ACC112 (cell line): ENCODE measurements around the gene SRRT.

ENCODE experiments used
- H2AFZ ChIP-seq: fragments of 200-600 bp; sonication (generic); one replicate; pipeline ENCODE4 v1.6.0; 2017; ENCODE audit warnings: antibody characterized with exemption, low read length; ENCODE audit not compliant: unreplicated experiment
- H3K27ac ChIP-seq: fragments of 200-600 bp; sonication (generic); 2 replicates; pipeline ENCODE4 v1.5.1; 2014; ENCODE audit warnings: low read depth, mild to moderate bottlenecking, antibody characterized with exemption, low read length, moderate library complexity
- H3K27me3 ChIP-seq: fragments of 200-600 bp; sonication (generic); 2 replicates; pipeline ENCODE4 v1.6.1; 2014; ENCODE audit warnings: mild to moderate bottlenecking, antibody characterized with exemption, low read length, moderate library complexity, mixed read lengths; ENCODE audit not compliant: insufficient read depth
- H3K36me3 ChIP-seq: fragments of 200-600 bp; sonication (generic); 2 replicates; pipeline ENCODE4 v1.6.1; 2016; ENCODE audit warnings: mild to moderate bottlenecking, antibody characterized with exemption, low read length, moderate library complexity, mixed read lengths; ENCODE audit not compliant: insufficient read depth
- H3K4me1 ChIP-seq: fragments of 200-600 bp; sonication (generic); one replicate; pipeline ENCODE4 v1.6.1; 2016; ENCODE audit warnings: low read length, mixed read lengths; ENCODE audit not compliant: insufficient read depth, unreplicated experiment, control insufficient read depth
- H3K4me3 ChIP-seq: fragments of 200-600 bp; sonication (generic); 2 replicates; pipeline ENCODE4 v1.5.1; 2014; ENCODE audit warnings: mild to moderate bottlenecking, low read depth, low read length
- H3K79me2 ChIP-seq: fragments of 200-600 bp; sonication (generic); one replicate; pipeline ENCODE4 v1.6.0; 2016; ENCODE audit warnings: low read length; ENCODE audit not compliant: control insufficient read depth, unreplicated experiment, insufficient read depth

SRRT gene

GRCh38 chr7:100882201-100882600 is 7.3 kb downstream of the SRRT start:
- Histone ChIP-seq H3K4me1 (peaks cover 11% of the 10 kb centered on the region), H2AFZ (no peak overlapping the region), H3K27ac (no peak overlapping the region), H3K79me2 (peaks cover 63% of the 10 kb centered on the region), H3K27me3 (no peaks in the 10 kb centered on the region), H3K36me3 (peaks cover 64% of the 10 kb centered on the region), H3K4me3 (no peak overlapping the region)

- peaks cover 10% of the 10 kb centered on the region for H3K4me1 ChIP-seq
- peaks cover 57% of the 10 kb centered on the region for H3K79me2 ChIP-seq
- no peak overlapping the region for H3K4me3 ChIP-seq
- peaks cover 59% of the 10 kb centered on the region for H3K36me3 ChIP-seq
- no peaks in the 10 kb centered on the region for H3K27me3 ChIP-seq
- H2AFZ ChIP-seq, result no peak overlapping the region
- no peak overlapping the region for H3K27ac ChIP-seq
Measured at GRCh38 chr7:100882785-100883526, 8.1 kb downstream of the SRRT start.

- H3K4me3 ChIP-seq, result no peak overlapping the region
- no peak overlapping the region for H3K27ac ChIP-seq
- H3K79me2 ChIP-seq, result peaks cover 51% of the 10 kb centered on the region
- peaks cover 48% of the 10 kb centered on the region; the same call in 1 of the 2 replicates for H3K36me3 ChIP-seq
- H3K27me3 ChIP-seq, result no peaks in the 10 kb centered on the region
- peaks cover 12% of the 10 kb centered on the region for H3K4me1 ChIP-seq
- H2AFZ ChIP-seq, result no peak overlapping the region
Measured at GRCh38 chr7:100884736-100885439, 10.0 kb downstream of the SRRT start.

- no peak overlapping the region for H2AFZ ChIP-seq
- H3K36me3 ChIP-seq, result peaks cover 46% of the 10 kb centered on the region; the same call in 1 of the 2 replicates
- peaks cover 45% of the 10 kb centered on the region for H3K79me2 ChIP-seq
Measured at GRCh38 chr7:100885440-100886141, 10.7 kb downstream of the SRRT start.

DNA sequence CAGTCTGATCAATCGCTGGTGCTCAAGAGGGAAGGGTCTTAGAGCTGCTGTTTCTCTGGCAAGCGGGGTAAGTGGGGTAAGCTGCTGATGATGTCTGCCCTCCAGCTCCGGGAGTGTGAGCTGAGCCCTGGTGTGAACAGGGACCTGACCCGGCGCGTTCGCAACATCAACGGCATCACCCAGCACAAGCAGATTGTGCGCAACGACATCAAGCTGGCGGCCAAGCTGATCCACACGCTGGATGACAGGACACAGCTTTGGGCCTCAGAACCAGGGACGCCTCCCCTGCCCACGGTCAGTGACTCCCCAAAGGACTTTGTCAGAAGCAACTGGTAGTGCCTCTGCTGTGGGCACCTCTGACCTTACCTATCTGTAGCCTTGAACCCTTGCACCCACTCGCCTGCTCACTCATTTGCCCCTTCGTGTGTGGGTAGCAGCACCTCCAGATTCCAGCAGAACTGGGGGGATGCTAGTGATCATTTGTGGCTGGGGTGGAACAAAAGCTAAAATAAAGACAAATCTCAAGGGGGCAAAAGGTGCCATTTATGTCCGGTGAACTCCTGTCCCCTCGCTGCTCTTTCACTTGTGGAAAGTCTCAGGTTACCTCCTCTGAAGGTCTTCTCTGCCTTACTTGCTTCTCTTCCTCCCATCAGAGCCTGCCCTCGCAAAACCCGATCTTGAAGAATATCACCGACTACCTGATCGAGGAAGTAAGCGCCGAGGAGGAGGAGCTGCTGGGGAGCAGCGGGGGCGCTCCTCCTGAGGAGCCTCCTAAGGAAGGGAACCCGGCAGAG is 11.4 kb downstream of the SRRT start:
- H3K4me3 ChIP-seq, result no peak overlapping the region

More at GRCh38 chr7:100885440-100886141, 10.7 kb downstream of the SRRT start:
- Histone ChIP-seq H3K27me3 (no peaks in the 10 kb centered on the region), H3K4me1 (peaks cover 12% of the 10 kb centered on the region), H3K27ac (no peak overlapping the region), H3K4me3 (no peak overlapping the region)

GRCh38 chr7:100886936-100887515 is 12.1 kb downstream of the SRRT start:
- peaks cover 22% of the 10 kb centered on the region for H3K4me1 ChIP-seq
- no peaks in the 10 kb centered on the region for H3K27me3 ChIP-seq
- H3K79me2 ChIP-seq, result peaks cover 32% of the 10 kb centered on the region
- H3K4me3 ChIP-seq, result no peak overlapping the region
- no peak overlapping the region for H2AFZ ChIP-seq
- peaks cover 37% of the 10 kb centered on the region; the same call in 1 of the 2 replicates for H3K36me3 ChIP-seq
- no peak overlapping the region for H3K27ac ChIP-seq

More for the DNA sequence above, 11.4 kb downstream of the SRRT start:
- no peaks in the 10 kb centered on the region for H3K27me3 ChIP-seq
- no peak overlapping the region for H2AFZ ChIP-seq
- H3K79me2 ChIP-seq, result peaks cover 39% of the 10 kb centered on the region
- peaks cover 19% of the 10 kb centered on the region for H3K4me1 ChIP-seq
- H3K27ac ChIP-seq, result no peak overlapping the region
- H3K36me3 ChIP-seq, result peaks cover 44% of the 10 kb centered on the region; the same call in 1 of the 2 replicates

DNA sequence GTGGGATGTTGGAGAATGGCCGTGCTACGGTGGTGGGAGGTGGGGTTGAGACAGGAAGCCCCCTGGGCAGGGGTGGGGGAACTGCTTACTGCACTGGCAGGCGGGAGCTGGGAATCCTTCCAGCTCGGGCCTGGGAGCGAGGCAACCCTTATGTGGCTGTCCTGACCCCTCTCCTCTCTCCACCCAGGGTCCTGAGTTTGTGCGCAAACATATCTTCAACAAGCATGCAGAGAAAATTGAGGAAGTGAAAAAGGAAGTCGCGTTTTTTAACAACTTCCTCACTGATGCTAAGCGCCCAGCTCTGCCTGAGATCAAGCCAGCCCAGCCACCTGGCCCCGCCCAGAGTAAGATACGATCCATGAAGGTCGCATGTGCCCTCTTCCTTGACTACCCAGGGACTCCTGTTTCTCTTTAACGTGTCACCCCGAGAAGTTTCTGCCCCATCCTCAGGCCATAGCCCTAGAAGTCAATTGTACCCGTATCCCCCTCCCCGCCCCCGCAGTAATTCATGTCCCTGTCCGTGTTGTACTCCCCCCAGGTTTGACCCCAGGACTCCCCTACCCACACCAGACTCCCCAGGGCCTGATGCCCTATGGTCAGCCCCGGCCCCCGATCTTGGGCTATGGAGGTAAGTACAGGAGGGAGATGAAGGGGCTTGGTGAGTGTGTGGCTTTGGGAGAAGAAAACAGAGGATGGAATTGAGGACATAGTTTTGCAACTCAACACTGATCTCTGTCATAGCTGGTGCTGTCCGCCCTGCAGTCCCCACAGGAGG is 12.8 kb downstream of the SRRT start:
- Histone ChIP-seq H3K27me3 (no peaks in the 10 kb centered on the region), H3K4me1 (peaks cover 22% of the 10 kb centered on the region), H2AFZ (no peak overlapping the region), H3K36me3 (peaks cover 36% of the 10 kb centered on the region; the same call in 1 of the 2 replicates), H3K27ac (no peak overlapping the region), H3K79me2 (peaks cover 29% of the 10 kb centered on the region), H3K4me3 (peak overlapping the region; percentile 84)

GRCh38 chr7:100888291-100888987 is 13.5 kb downstream of the SRRT start:
- H3K36me3 ChIP-seq, result peaks cover 30% of the 10 kb centered on the region; the same call in 1 of the 2 replicates
- H3K4me3 ChIP-seq, result peak overlapping the region; percentile 84
- no peak overlapping the region for H3K27ac ChIP-seq
- H3K79me2 ChIP-seq, result peaks cover 24% of the 10 kb centered on the region
- no peaks in the 10 kb centered on the region for H3K27me3 ChIP-seq
- H3K4me1 ChIP-seq, result peaks cover 22% of the 10 kb centered on the region
- H2AFZ ChIP-seq, result no peak overlapping the region
